NCI-H187 (cell line): ENCODE results near the gene SCAF11.

ENCODE experiments used
- DNase-seq, 2 experiments: peaks; one replicate each; lab custom pipeline; 2025; lab: John Stamatoyannopoulos, UW

The SCAF11 gene

GRCh38 chr12:45918818-45919217 is 71.6 kb downstream of the SCAF11 start:
- DNase-seq = no peak

- DNase-seq = no peak
These were observed 75.0 kb downstream of the SCAF11 start for GRCh38 chr12:45915405-45915804.

GRCh38 chr12:45914090-45914489 is 76.3 kb downstream of the SCAF11 start:
- no peak for DNase-seq

GRCh38 chr12:45913631-45914030 is 76.7 kb downstream of the SCAF11 start:
- no peak for DNase-seq

GRCh38 chr12:45912774-45913173 is 77.6 kb downstream of the SCAF11 start:
- no peak for DNase-seq

- DNase-seq = no peak
These were observed 81.2 kb downstream of the SCAF11 start for GRCh38 chr12:45909041-45909713.

GRCh38 chr12:45907955-45908354 is 82.4 kb downstream of the SCAF11 start:
- DNase-seq = no peak

- no peak for DNase-seq
These were observed 92.3 kb downstream of the SCAF11 start for GRCh38 chr12:45898094-45898493.

- no peak for DNase-seq
These were observed 94.4 kb downstream of the SCAF11 start for GRCh38 chr12:45895961-45896360.

- no peak for DNase-seq
These were observed 97.1 kb downstream of the SCAF11 start for GRCh38 chr12:45893240-45893639.

- DNase-seq = no peak
These were observed 100.1 kb downstream of the SCAF11 start for GRCh38 chr12:45890276-45890675.

GRCh38 chr12:45887544-45887943 is 102.8 kb downstream of the SCAF11 start:
- DNase-seq = no peak

GRCh38 chr12:45886685-45887084 is 103.7 kb downstream of the SCAF11 start:
- no peak for DNase-seq

GRCh38 chr12:45883187-45883586 is 107.2 kb downstream of the SCAF11 start:
- DNase-seq = no peak

- DNase-seq = no peak
These were observed 109.8 kb downstream of the SCAF11 start for GRCh38 chr12:45880533-45880932.

- no peak for DNase-seq
These were observed 110.9 kb downstream of the SCAF11 start for GRCh38 chr12:45879363-45879895.

- no peak for DNase-seq
These were observed 111.6 kb downstream of the SCAF11 start for GRCh38 chr12:45878630-45879255.

- no peak for DNase-seq
These were observed 113.3 kb downstream of the SCAF11 start for GRCh38 chr12:45877069-45877468.

GRCh38 chr12:45872446-45872845 is 117.9 kb downstream of the SCAF11 start:
- DNase-seq = no peak
